Fibroblast of lung (primary cell): ENCODE measurements around the gene OR1S2.

ENCODE experiments used
- CTCF ChIP-seq, 2 donors: IDR thresholded peaks in 1 of 2; conservative IDR thresholded peaks in 1 of 2; 1 replicate in 1 of 2; 2 replicates in 1 of 2; pipeline ENCODE4 v1.5.1; 2011 to 2012; ENCODE audit warnings: low read length in 2 of 2, control low read depth in 1 of 2, inconsistent platforms in 1 of 2, low read depth in 1 of 2, mild to moderate bottlenecking in 1 of 2
- EZH2 ChIP-seq: IDR thresholded peaks from 2 replicates; pipeline ENCODE4 v1.5.1; 2012; ENCODE audit warnings: low read length, control low read depth, mild to moderate bottlenecking; ENCODE audit errors: missing control alignments

GRCh38 chr11:58165504-58166106 is 38.3 kb downstream of the OR1S2 start:
- TF ChIP-seq EZH2 (no peak), CTCF (conservative IDR thresholded peaks at IDR 0.05 in 1 of 2, IDR thresholded peaks at IDR 0.05 in 1 of 2; ENCODE audit: low read depth in 1 of 2, low read length in 2 of 2) (no peak)
